Fibroblast of lung (primary cell): ENCODE data around the gene CEMIP.
"Not testable (repeated sequence)": the region's sequence is repeated elsewhere in the genome, so short reads cannot be mapped to it uniquely, and the experiment has no call there.

Source experiments
- EZH2 ChIP-seq: IDR thresholded peaks from 2 replicates; pipeline ENCODE4 v1.5.1; 2012; ENCODE audit warnings: low read length, control low read depth, mild to moderate bottlenecking; ENCODE audit errors: missing control alignments
- TF ChIP-seq, protein P1 (sequence below), 2 donors: IDR thresholded peaks in 1 of 2; conservative IDR thresholded peaks in 1 of 2; 1 replicate in 1 of 2; 2 replicates in 1 of 2; pipeline ENCODE4 v1.5.1; 2011 to 2012; ENCODE audit warnings: low read length in 2 of 2, control low read depth in 1 of 2, inconsistent platforms in 1 of 2, low read depth in 1 of 2, mild to moderate bottlenecking in 1 of 2

DNA sequence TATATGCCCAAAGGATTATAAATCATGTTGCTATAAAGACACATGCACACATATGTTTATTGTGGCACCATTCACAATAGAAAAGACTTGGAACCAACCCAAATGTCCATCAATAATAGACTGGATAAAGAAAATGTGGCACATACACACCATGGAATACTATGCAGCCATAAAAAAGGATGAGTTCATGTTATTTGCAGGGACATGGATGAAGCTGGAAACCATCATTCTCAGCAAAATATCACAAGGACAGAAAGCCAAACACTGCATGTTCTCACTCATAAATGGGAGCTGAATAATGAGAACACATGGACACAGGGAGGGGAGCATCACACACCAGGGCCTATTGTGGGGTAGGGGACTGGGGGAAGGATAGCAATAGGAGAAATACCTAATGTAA, 186.3 kb downstream of the CEMIP start:
- TF ChIP-seq, protein P1, sequence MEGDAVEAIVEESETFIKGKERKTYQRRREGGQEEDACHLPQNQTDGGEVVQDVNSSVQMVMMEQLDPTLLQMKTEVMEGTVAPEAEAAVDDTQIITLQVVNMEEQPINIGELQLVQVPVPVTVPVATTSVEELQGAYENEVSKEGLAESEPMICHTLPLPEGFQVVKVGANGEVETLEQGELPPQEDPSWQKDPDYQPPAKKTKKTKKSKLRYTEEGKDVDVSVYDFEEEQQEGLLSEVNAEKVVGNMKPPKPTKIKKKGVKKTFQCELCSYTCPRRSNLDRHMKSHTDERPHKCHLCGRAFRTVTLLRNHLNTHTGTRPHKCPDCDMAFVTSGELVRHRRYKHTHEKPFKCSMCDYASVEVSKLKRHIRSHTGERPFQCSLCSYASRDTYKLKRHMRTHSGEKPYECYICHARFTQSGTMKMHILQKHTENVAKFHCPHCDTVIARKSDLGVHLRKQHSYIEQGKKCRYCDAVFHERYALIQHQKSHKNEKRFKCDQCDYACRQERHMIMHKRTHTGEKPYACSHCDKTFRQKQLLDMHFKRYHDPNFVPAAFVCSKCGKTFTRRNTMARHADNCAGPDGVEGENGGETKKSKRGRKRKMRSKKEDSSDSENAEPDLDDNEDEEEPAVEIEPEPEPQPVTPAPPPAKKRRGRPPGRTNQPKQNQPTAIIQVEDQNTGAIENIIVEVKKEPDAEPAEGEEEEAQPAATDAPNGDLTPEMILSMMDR (conservative IDR thresholded peaks at IDR 0.05 in 1 of 2, IDR thresholded peaks at IDR 0.05 in 1 of 2; ENCODE audit: low read depth in 1 of 2, low read length in 2 of 2), result not testable (repeated sequence)
- TF ChIP-seq EZH2, result not testable (repeated sequence)
